ENCODE measurements around the gene TMED6. TPM values are rescaled to one million over a fixed set of nuclear protein-coding genes. Genes with fewer than 3 reads are reported as not detected.

TMED6 gene
- 0.19 TPM in 1 of 2 replicates, not detected in the other for total RNA-seq

DNA sequence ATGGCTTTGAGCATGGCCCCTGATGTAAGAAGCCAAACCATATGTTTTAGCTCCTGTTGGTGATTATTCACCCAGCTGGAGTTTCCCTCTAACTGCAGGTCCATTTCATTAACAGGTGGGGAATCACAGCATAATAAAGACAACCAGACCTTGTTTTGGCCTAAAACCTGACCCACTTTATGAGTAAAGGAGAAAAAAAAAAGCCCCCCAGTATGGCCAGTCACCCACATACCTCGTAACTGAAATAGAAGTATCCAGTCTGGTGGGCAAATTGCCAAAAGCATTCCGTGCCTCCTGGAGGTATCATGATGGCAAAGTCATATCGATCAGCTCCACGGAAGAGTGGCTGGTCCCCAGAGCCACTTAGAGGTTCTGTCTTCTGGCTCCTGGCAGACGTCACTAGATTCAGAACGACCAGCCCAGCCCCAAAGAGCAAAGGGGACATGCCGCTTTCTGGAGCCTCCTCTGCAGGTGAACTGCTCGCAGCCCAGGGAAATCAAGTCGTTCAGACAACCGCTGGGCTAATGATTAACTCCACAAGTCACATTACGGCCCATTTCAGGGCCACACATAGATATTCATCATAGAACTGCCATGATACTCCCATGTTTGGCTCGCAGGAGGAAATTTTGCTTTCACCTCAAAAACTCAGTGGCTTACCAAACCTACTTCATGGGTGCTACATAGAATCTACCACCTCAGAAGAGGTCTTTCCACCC lies at the start of gene TMED6:
TSS of gene TMED6 (minus strand) at position 478 of the 719 bp plus-strand sequence. CDS start at position 445, 33 bp downstream.

GRCh38 chr16:69339289-69340094 lies 12.1 kb downstream of the TMED6 start, which contains the start of the genes COG8 and NIP7:
Gene COG8, minus strand, starts transcription at chr16:69339564. Its CDS starts 12 bp downstream, at chr16:69339552.
Gene NIP7, plus strand, starts transcription at chr16:69339772. Its CDS starts 58 bp downstream, at chr16:69339830.

DNA sequence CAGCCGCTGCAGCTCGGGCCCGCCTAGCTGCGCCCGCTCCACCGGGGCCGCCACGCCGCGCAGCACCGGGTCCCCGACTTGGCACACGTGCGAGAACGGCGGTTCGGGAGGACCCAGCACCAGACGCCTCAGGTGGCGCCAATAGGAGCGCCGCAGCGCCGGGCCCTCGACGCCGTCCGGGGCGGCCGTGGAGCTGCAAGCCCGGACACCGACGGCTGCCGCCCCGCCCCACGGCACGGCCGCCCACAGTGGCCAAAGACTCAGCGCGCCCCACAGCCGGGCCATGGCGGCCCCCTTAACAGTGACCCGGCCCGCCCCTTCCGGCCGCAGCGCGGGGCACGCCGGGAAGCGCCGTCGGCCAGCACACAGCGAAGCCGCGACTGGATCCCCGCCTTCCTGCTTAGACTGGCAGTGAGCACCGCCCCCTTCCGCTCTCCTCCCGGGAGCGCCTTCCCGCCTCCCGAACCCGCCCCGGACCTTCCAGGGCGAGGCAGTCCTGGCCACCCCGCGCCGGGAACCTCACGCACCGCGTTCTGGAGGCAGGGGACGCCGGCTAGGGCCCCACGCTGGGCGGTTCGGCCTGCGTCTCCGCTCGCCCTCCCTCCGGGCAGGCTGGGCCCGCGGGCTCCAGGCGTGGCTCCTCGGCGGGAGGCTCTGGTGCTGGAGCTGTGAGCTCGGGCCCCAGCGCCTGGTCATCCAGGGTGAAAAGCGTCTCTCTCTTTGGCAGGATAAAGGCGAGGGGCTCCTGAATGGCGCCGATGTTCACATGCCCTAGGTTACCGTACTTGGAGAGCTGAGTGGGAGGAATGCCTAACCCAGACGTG lies 21.1 kb downstream of the TMED6 start, which contains the start of gene PDF:
TSS of gene PDF (minus strand) at position 303 of the 824 bp plus-strand sequence. CDS start at position 285, 18 bp downstream.

DNA sequence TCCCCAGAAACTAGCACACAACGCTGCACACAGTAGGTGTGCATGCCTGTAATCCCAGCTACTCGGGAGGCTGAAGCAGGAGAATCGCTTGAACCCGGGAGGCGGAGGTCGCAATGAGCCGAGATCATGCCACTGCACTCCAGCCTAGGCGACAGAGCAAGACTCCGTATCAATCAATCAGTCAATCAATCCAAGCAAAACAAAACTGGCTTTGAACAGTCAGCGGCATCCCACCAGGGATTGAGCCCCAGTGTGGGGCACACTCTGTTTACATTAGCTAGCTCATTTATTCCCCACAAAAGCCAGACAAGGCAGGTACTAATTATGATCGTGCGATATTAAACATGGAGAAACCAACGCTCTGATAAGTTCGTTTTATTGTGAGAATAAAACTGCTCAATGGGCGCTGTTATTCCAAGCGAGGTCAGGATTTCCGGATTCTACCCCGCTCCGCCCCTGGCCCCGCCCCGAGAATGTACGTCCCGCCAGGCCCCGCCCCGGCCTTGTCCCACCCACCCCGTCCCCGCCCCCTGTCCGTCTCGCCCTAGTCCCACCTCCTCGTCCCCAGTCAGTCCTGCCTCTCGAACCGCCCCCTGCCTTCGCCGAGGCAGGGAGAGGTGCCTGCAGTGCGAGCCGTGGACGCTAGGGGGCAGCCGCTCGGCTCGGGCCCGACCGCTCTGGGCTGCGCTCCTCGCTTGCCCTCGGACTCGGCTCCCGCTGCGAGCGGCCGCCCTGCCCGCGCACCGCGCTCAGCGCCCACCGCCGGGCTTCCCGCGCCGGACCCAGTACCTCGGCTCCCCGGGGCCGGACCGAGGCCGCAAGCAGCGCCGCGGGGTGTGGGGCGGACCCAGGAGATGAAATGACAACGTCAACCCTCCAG lies 40.7 kb downstream of the TMED6 start, which contains the start of gene VPS4A:
TSS of gene VPS4A (plus strand) at position 698 of the 880 bp plus-strand sequence. CDS start at position 860, 162 bp downstream.

Other genes starting within 250 kb of the TMED6 start
- 1.3 and 1.8 TPM in 2 replicates for gene HAS3, start 246.1 kb downstream of the TMED6 start, total RNA-seq
- gene CHTF8, start 219.2 kb downstream of the TMED6 start, total RNA-seq, result 126 and 131 TPM in 2 replicates
- gene UTP4, start 219.1 kb downstream of the TMED6 start, total RNA-seq, result 21.9 and 27.2 TPM in 2 replicates
- gene SNTB2, start 164.6 kb downstream of the TMED6 start, total RNA-seq, result 76.1 and 87.1 TPM in 2 replicates
- gene VPS4A, start 40.4 kb downstream of the TMED6 start, total RNA-seq, result 45.1 and 46.9 TPM in 2 replicates
- gene PDF, start 21.2 kb downstream of the TMED6 start, total RNA-seq, result 9.6 and 12.4 TPM in 2 replicates
- 36.1 and 36.9 TPM in 2 replicates for gene COG8, start 12.2 kb downstream of the TMED6 start, total RNA-seq
- gene NIP7, start 12.0 kb downstream of the TMED6 start, total RNA-seq, result 28.7 and 36.7 TPM in 2 replicates
- gene TERF2, start 34.2 kb upstream of the TMED6 start, total RNA-seq, result 15.4 and 18.7 TPM in 2 replicates
- gene CYB5B, start 72.8 kb upstream of the TMED6 start, total RNA-seq, result 108 and 124 TPM in 2 replicates
- 45.1 and 45.9 TPM in 2 replicates for gene NFAT5, start 214.2 kb upstream of the TMED6 start, total RNA-seq